ENCODE measurements around the gene SLC44A4.
A peak's percentile ranks its signal among the peaks of the same experiment; 100 is the strongest.
"Not testable (repeated sequence)": the region's sequence is repeated elsewhere in the genome, so short reads cannot be mapped to it uniquely, and the experiment has no call there.

The SLC44A4 gene

GRCh38 chr6:31821301-31822035 lies 57.3 kb downstream of the SLC44A4 start:
- Histone ChIP-seq H3K4me2 (peak overlapping the region; percentile 85), H4K20me1 (ENCODE audit: insufficient read depth) (no peaks in the 10 kb centered on the region)

GRCh38 chr6:31820399-31820798 lies 58.4 kb downstream of the SLC44A4 start:
- Histone ChIP-seq H3K4me1 (ENCODE audit: low read depth, poor library complexity, severe bottlenecking) (peaks cover 39% of the 10 kb centered on the region), H3K4me2 (peak overlapping the region; percentile 85; the same call in 1 of the 2 replicates)
- not testable (repeated sequence) for H4K20me1 ChIP-seq (ENCODE audit: insufficient read depth); H2AFZ ChIP-seq (ENCODE audit: low read depth); H3K79me2 ChIP-seq (ENCODE audit: insufficient read depth, low read depth); H3K27ac ChIP-seq; H3K4me3 ChIP-seq (IDR thresholded peaks at IDR 0.05; ENCODE audit: insufficient read depth, low read depth, low read length); H3K36me3 ChIP-seq (ENCODE audit: insufficient read depth); H3K27me3 ChIP-seq (ENCODE audit: insufficient read depth, low read depth); H3K9ac ChIP-seq

More at GRCh38 chr6:31821301-31822035, 57.3 kb downstream of the SLC44A4 start:
- Histone ChIP-seq H3K36me3 (ENCODE audit: insufficient read depth) (no peaks in the 10 kb centered on the region), H3K4me1 (ENCODE audit: low read depth, poor library complexity, severe bottlenecking) (peaks cover 49% of the 10 kb centered on the region), H3K9ac (peak overlapping the region; percentile 92; the same call in 1 of the 2 replicates), H3K4me3 (IDR thresholded peaks at IDR 0.05; ENCODE audit: insufficient read depth, low read depth, low read length) (no peak overlapping the region), H3K27me3 (ENCODE audit: insufficient read depth, low read depth) (no peaks in the 10 kb centered on the region), H2AFZ (ENCODE audit: low read depth) (peak overlapping the region; percentile 81), H3K27ac (peak overlapping the region; percentile 96), H3K79me2 (ENCODE audit: insufficient read depth, low read depth) (peaks cover 5% of the 10 kb centered on the region; the same call in 1 of the 2 replicates)
- no peak for TF ChIP-seq CTCF (conservative IDR thresholded peaks at IDR 0.05; ENCODE audit: low read depth, low read length)

GRCh38 chr6:31819871-31820299 lies 58.9 kb downstream of the SLC44A4 start:
- Histone ChIP-seq H3K36me3 (ENCODE audit: insufficient read depth) (no peaks in the 10 kb centered on the region), H3K4me3 (IDR thresholded peaks at IDR 0.05; ENCODE audit: insufficient read depth, low read depth, low read length) (no peak overlapping the region), H3K9ac (no peak overlapping the region), H4K20me1 (ENCODE audit: insufficient read depth) (no peaks in the 10 kb centered on the region), H3K79me2 (ENCODE audit: insufficient read depth, low read depth) (no peaks in the 10 kb centered on the region; the same call in 1 of the 2 replicates), H3K4me2 (no peak overlapping the region), H3K27ac (no peak overlapping the region), H3K27me3 (ENCODE audit: insufficient read depth, low read depth) (no peaks in the 10 kb centered on the region), H3K4me1 (ENCODE audit: low read depth, poor library complexity, severe bottlenecking) (peaks cover 33% of the 10 kb centered on the region), H2AFZ (ENCODE audit: low read depth) (no peak overlapping the region)
- TF ChIP-seq CTCF (conservative IDR thresholded peaks at IDR 0.05; ENCODE audit: low read depth, low read length): no peak

- H3K9ac ChIP-seq; H3K79me2 ChIP-seq (ENCODE audit: insufficient read depth, low read depth); H4K20me1 ChIP-seq (ENCODE audit: insufficient read depth); H3K27me3 ChIP-seq (ENCODE audit: insufficient read depth, low read depth); H3K36me3 ChIP-seq (ENCODE audit: insufficient read depth); H2AFZ ChIP-seq (ENCODE audit: low read depth); H3K27ac ChIP-seq; H3K4me3 ChIP-seq (IDR thresholded peaks at IDR 0.05; ENCODE audit: insufficient read depth, low read depth, low read length); H3K4me2 ChIP-seq: not testable (repeated sequence)
- H3K4me1 ChIP-seq (ENCODE audit: low read depth, poor library complexity, severe bottlenecking): peaks cover 15% of the 10 kb centered on the region
Observed at GRCh38 chr6:31817929-31818511, 60.8 kb downstream of the SLC44A4 start.

- H3K4me3 ChIP-seq (IDR thresholded peaks at IDR 0.05; ENCODE audit: insufficient read depth, low read depth, low read length); H3K4me2 ChIP-seq; H3K27ac ChIP-seq; H3K27me3 ChIP-seq (ENCODE audit: insufficient read depth, low read depth); H3K4me1 ChIP-seq (ENCODE audit: low read depth, poor library complexity, severe bottlenecking); H2AFZ ChIP-seq (ENCODE audit: low read depth); H3K36me3 ChIP-seq (ENCODE audit: insufficient read depth); H4K20me1 ChIP-seq (ENCODE audit: insufficient read depth); H3K9ac ChIP-seq; H3K79me2 ChIP-seq (ENCODE audit: insufficient read depth, low read depth): not testable (repeated sequence)
Observed at GRCh38 chr6:31817133-31817928, 61.5 kb downstream of the SLC44A4 start.
